ENCODE measurements around the gene FAM210B. TPM values are rescaled to one million over a fixed set of nuclear protein-coding genes. Genes with fewer than 3 reads are reported as not detected.
"Not testable (repeated sequence)": the region's sequence is repeated elsewhere in the genome, so short reads cannot be mapped to it uniquely, and the experiment has no call there.

The FAM210B gene
- total and polyA plus RNA-seq, 10 donors = 9.4 to 48.4 (median 27.9) TPM

GRCh38 chr20:56385130-56385529 is 26.4 kb downstream of the FAM210B start:
- H3K27ac ChIP-seq = no peak overlapping the region
- H3K9me3 ChIP-seq = no peaks in the 10 kb centered on the region
- no peaks in the 10 kb centered on the region for H3K27me3 ChIP-seq (replicated peaks in 1 of 7)
- H3K36me3 ChIP-seq = peaks cover 0 to 81% (median 7%) of the 10 kb centered on the region in 6 donors
- intact Hi-C loops (cut with DNase I; ENCODE audit: low total_unique reads) = no loop called here
- no peaks in the 10 kb centered on the region for H3K4me1 ChIP-seq
- 89 to 96% (median 93%) methylated on average over 4 of the region's 4 CpGs for WGBS, 5 donors
- TF ChIP-seq CTCF (IDR thresholded peaks at IDR 0.05 in 8 of 11, conservative IDR thresholded peaks at IDR 0.05 in 3 of 11) = no peak
- no peak for DNase-seq
- H3K4me3 ChIP-seq = no peak overlapping the region

GRCh38 chr20:56386219-56386618 is 27.4 kb downstream of the FAM210B start:
- Histone ChIP-seq H3K27ac (no peak overlapping the region), H3K4me3 (no peak overlapping the region), H3K27me3 (replicated peaks in 1 of 7) (no peaks in the 10 kb centered on the region), H3K4me1 (peaks cover 5 to 9% (median 6%) of the 10 kb centered on the region in 6 donors), H3K9me3 (no peaks in the 10 kb centered on the region), H3K36me3 (peaks cover 0 to 81% (median 5%) of the 10 kb centered on the region in 6 donors)
- WGBS, 5 donors = 96 to 98% (median 96%) methylated on average over 6 of the region's 6 CpGs
- intact Hi-C loops (cut with DNase I; ENCODE audit: low total_unique reads) = no loop called here
- DNase-seq = no peak
- TF ChIP-seq POLR2A (IDR thresholded peaks at IDR 0.05) = no peak

GRCh38 chr20:56388882-56389281 is 30.1 kb downstream of the FAM210B start:
- no peak overlapping the region for H3K27ac ChIP-seq
- intact Hi-C loops (cut with DNase I; ENCODE audit: low total_unique reads) = no loop called here

GRCh38 chr20:56389807-56390206 is 31.0 kb downstream of the FAM210B start:
- TF ChIP-seq CTCF (IDR thresholded peaks at IDR 0.05 in 8 of 11, conservative IDR thresholded peaks at IDR 0.05 in 3 of 11) (no peak), POLR2A (IDR thresholded peaks at IDR 0.05) (no peak), POLR2AphosphoS5 (IDR thresholded peaks at IDR 0.05) (no peak)
- no peak for DNase-seq
- Histone ChIP-seq H3K9me3 (no peaks in the 10 kb centered on the region), H3K27me3 (replicated peaks in 1 of 7) (no peaks in the 10 kb centered on the region), H3K27ac (no peak overlapping the region), H3K4me1 (peaks cover 22 to 38% (median 29%) of the 10 kb centered on the region in 6 donors), H3K36me3 (peaks cover 0 to 45% (median 3%) of the 10 kb centered on the region in 6 donors), H3K4me3 (no peak overlapping the region)
- WGBS, 5 donors = 96 to 99% (median 96%) methylated on average over 4 of the region's 4 CpGs
- intact Hi-C loops (cut with DNase I; ENCODE audit: low total_unique reads) = no loop called here

More at GRCh38 chr20:56388882-56389281, 30.1 kb downstream of the FAM210B start:
- H3K4me1 ChIP-seq = peaks cover 17 to 29% (median 20%) of the 10 kb centered on the region in 6 donors
- WGBS, 5 donors = 78 to 98% (median 92%) methylated on average over 4 of the region's 4 CpGs
- H3K4me3 ChIP-seq = no peak overlapping the region
- no peaks in the 10 kb centered on the region for H3K27me3 ChIP-seq (replicated peaks in 1 of 7)
- H3K9me3 ChIP-seq = no peaks in the 10 kb centered on the region
- DNase-seq = no peak
- peaks cover 0 to 54% (median 3%) of the 10 kb centered on the region in 6 donors for H3K36me3 ChIP-seq
- TF ChIP-seq POLR2A (IDR thresholded peaks at IDR 0.05) (no peak), CTCF (IDR thresholded peaks at IDR 0.05 in 8 of 11, conservative IDR thresholded peaks at IDR 0.05 in 3 of 11) (no peak), POLR2AphosphoS5 (IDR thresholded peaks at IDR 0.05) (no peak)

GRCh38 chr20:56390396-56390795 is 31.6 kb downstream of the FAM210B start:
- DNase-seq; H3K4me3 ChIP-seq; H3K27ac ChIP-seq; intact Hi-C loops (cut with DNase I; ENCODE audit: low total_unique reads); H3K27me3 ChIP-seq (replicated peaks in 1 of 7); H3K9me3 ChIP-seq: not testable (repeated sequence)
- Histone ChIP-seq H3K36me3 (peaks cover 0 to 43% (median 6%) of the 10 kb centered on the region in 6 donors), H3K4me1 (peaks cover 22 to 44% (median 31%) of the 10 kb centered on the region in 6 donors)
- 96 to 99% (median 97%) methylated on average over 9 of the region's 9 CpGs for WGBS, 5 donors
